Fibroblast of pulmonary artery (primary cell): Measurements from ENCODE around the gene MEAK7.

ENCODE experiments used
- DNase-seq: peaks from one replicate; pipeline ENCODE4 v3.0.0-alpha.2; 2010; ENCODE audit warnings: low read depth
- H3K4me3 ChIP-seq: replicated peaks from 2 replicates; pipeline ENCODE4 v1.5.1; 2011; ENCODE audit warnings: low read depth, mild to moderate bottlenecking, control low read depth, low read length, moderate library complexity
- CTCF ChIP-seq: IDR thresholded peaks from 2 replicates; pipeline ENCODE4 v1.5.1; 2011; ENCODE audit warnings: mild to moderate bottlenecking, control low read depth, low read length, inconsistent platforms; ENCODE audit errors: missing control alignments

Gene MEAK7

GRCh38 chr16:84547546-84548061, 43.1 kb upstream of the MEAK7 start:
- no peak for TF ChIP-seq CTCF
- no peak for DNase-seq
- H3K4me3 ChIP-seq: no peak overlapping the region

- no peak overlapping the region for H3K4me3 ChIP-seq
- TF ChIP-seq CTCF: no peak
- DNase-seq: no peak
Measured at GRCh38 chr16:84546669-84547545, 42.4 kb upstream of the MEAK7 start.

- DNase-seq: no peak
- no peak for TF ChIP-seq CTCF
- no peak overlapping the region for H3K4me3 ChIP-seq
Measured at GRCh38 chr16:84545114-84545737, 40.8 kb upstream of the MEAK7 start.

- no peak for TF ChIP-seq CTCF
- no peak overlapping the region for H3K4me3 ChIP-seq
- no peak for DNase-seq
Measured at GRCh38 chr16:84544031-84544773, 39.7 kb upstream of the MEAK7 start.

GRCh38 chr16:84543253-84543652, 38.8 kb upstream of the MEAK7 start:
- DNase-seq: no peak
- no peak for TF ChIP-seq CTCF
- no peak overlapping the region for H3K4me3 ChIP-seq

GRCh38 chr16:84541999-84542817, 37.7 kb upstream of the MEAK7 start:
- H3K4me3 ChIP-seq: no peak overlapping the region
- peak; percentile 60 for DNase-seq

More at GRCh38 chr16:84541999-84542817, 37.7 kb upstream of the MEAK7 start:
- no peak for TF ChIP-seq CTCF
